EL (cell line): ENCODE measurements around the gene WFDC11.

Experiments
- DNase-seq: peaks from one replicate; pipeline ENCODE4 v3.0.0-alpha.2; 2016

Gene WFDC11

DNA sequence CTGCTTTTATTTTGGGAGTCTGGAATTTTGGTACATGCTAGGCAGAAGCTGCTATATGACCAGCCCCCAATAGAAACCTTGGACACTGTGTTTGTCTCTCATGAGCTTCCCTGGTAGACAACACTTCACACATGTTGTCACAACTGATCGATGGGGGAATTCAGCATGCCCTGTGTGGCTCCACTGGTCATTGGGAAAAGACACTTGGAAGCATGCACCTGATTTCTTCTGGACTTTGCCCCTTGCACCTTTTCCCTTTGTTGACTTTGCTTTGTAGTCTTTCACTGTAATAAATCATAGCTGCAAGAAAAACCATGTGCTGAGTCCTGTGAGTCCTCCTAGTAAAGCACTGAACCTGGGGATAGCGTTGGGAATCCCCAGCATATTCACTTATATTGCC, 48.4 kb downstream of the WFDC11 start:
- no peak for DNase-seq

DNA sequence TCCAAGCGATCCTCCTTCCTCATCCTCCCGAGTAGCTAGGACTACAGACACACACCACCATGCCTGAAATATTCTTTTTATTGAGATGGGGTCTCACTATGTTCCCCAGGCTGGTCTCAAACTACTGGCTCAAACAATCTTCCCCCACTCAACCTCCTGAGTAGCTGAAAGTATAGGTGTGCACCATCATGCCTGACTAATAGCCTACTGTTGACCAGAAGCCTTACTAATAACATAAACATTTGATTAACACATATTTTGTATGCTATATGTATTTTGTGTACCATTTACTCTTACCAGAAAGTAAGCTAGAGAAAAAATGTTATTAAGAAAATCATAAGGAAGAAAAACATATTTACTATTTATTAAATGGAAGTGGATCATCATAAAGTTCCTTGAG, 52.4 kb downstream of the WFDC11 start:
- no peak for DNase-seq

DNA sequence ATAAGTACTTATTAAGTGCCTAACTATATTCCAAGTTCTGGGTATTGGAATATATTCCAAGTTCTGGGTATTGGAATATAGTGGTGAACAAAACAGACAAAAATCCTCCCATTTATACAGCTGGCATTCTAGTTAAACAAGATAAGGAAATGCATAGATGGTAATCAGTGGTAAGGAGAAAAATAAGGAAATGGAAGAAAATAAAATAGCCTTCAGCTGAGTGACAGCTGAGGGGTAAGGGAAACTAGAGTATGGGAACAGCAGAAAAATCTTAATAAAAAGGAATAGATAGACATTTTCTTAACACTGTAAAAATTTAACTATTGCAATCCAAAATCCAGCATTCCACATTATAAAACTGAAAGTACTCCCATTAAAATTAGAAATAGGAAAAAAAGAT, 57.7 kb downstream of the WFDC11 start:
- no peak for DNase-seq

DNA sequence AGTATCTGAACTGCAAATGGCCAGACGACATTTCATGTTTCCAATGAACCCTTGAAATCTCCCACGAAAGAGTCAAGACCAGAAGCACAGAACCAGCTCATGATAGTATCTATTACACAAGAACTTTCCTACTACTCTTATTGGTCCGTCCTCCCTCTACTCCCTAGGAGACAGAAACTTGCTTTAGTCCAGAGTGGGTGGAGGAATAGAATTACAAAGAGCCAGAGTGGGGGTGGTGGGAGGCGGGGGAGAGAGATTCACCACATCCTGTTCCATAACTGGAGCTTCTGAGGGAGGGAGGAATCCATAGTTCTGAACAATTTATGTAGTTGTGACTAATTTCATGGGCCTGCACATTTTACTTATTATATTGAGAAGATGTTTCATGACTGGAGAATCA, 59.0 kb downstream of the WFDC11 start:
- DNase-seq, result peak; percentile 81

DNA sequence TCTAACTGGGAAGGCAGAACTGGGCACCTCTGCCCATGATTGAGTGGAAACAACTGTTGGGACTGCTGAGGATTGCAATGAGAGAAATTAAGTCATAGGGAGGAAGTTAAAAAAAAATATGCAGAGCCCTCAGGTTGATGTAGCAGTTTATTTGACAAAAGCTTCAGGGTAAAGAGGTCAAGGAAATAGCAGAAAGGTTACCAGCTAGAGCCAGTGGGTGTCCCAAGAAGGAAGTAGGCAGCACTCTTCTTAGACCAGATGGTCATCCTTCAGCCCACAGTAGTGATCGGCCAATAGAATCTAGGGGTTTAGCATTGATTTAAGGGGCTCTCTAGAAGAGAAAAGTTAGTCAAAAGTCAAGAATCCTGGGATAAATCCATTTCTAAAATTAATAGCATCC, 62.2 kb downstream of the WFDC11 start:
- no peak for DNase-seq
